AG09309 (cell line): ENCODE results near the gene SHROOM3.
A peak's percentile ranks its signal among the peaks of the same experiment; 100 is the strongest.

Experiments
- DNase-seq: peaks from one replicate; pipeline ENCODE4 v3.0.0-alpha.2; 2010; ENCODE audit warnings: low read depth
- H3K4me3 ChIP-seq: 2 replicates; pipeline ENCODE4 v1.5.1; 2011; ENCODE audit warnings: mild to moderate bottlenecking, low read depth, low read length, moderate library complexity; ENCODE audit not compliant: control insufficient read depth
- CTCF ChIP-seq: IDR thresholded peaks from 2 replicates; pipeline ENCODE4 v1.5.1; 2011; ENCODE audit warnings: mild to moderate bottlenecking, low read depth, low read length, inconsistent platforms; ENCODE audit not compliant: insufficient read depth, control insufficient read depth; ENCODE audit errors: missing control alignments

SHROOM3 gene

GRCh38 chr4:76738086-76738931, 303.3 kb downstream of the SHROOM3 start:
- TF ChIP-seq CTCF: no peak
- peak; percentile 91 for DNase-seq
- no peak overlapping the region for H3K4me3 ChIP-seq

- DNase-seq: no peak
- H3K4me3 ChIP-seq: no peak overlapping the region
- no peak for TF ChIP-seq CTCF
These were observed 305.2 kb downstream of the SHROOM3 start for GRCh38 chr4:76740192-76740591.

- no peak overlapping the region for H3K4me3 ChIP-seq
- TF ChIP-seq CTCF: no peak
- no peak for DNase-seq
These were observed 306.0 kb downstream of the SHROOM3 start for GRCh38 chr4:76740866-76741662.

GRCh38 chr4:76741663-76742020, 306.6 kb downstream of the SHROOM3 start:
- DNase-seq: no peak
- H3K4me3 ChIP-seq: no peak overlapping the region
- TF ChIP-seq CTCF: no peak

GRCh38 chr4:76744241-76744921, 309.4 kb downstream of the SHROOM3 start:
- no peak overlapping the region for H3K4me3 ChIP-seq
- no peak for TF ChIP-seq CTCF
- DNase-seq: no peak

GRCh38 chr4:76745240-76745639, 310.2 kb downstream of the SHROOM3 start:
- no peak for TF ChIP-seq CTCF
- H3K4me3 ChIP-seq: no peak overlapping the region
- DNase-seq: no peak
